SU-DHL-6 (cell line): ENCODE data around the gene HYCC2.
"Not testable (repeated sequence)": the region's sequence is repeated elsewhere in the genome, so short reads cannot be mapped to it uniquely, and the experiment has no call there.

Experiments used
- H2AFZ ChIP-seq: fragments of 200-600 bp; sonication (generic); 2 replicates; pipeline ENCODE4 v1.6.1; 2014; ENCODE audit warnings: low read depth, mild to moderate bottlenecking, moderate library complexity, mixed read lengths, antibody characterized with exemption, low read length; ENCODE audit not compliant: severe bottlenecking
- H3F3A ChIP-seq: fragments of 200-600 bp; shearing (Covaris generic); 2 replicates; pipeline ENCODE4 v1.6.0; 2016; ENCODE audit warnings: antibody characterized with exemption, mild to moderate bottlenecking; ENCODE audit not compliant: insufficient read depth
- H3K27ac ChIP-seq: fragments of 200-600 bp; sonication (generic); 2 replicates; pipeline ENCODE4 v1.5.1; 2016; ENCODE audit warnings: low read depth, mild to moderate bottlenecking, low read length, moderate library complexity, mixed read lengths
- H3K27me3 ChIP-seq: fragments of 200-600 bp; sonication (generic), shearing (Covaris generic); 2 replicates; pipeline ENCODE4 v1.6.0; 2014; ENCODE audit warnings: mild to moderate bottlenecking, low read length
- H3K36me3 ChIP-seq: fragments of 200-600 bp; sonication (generic); 2 replicates; pipeline ENCODE4 v1.6.1; 2014; ENCODE audit warnings: mild to moderate bottlenecking, low read length, mixed read lengths
- H3K4me2 ChIP-seq: fragments of 300-600, 200-600 bp; shearing (Covaris generic), sonication (generic); 2 replicates; pipeline ENCODE4 v1.6.0; 2014; ENCODE audit warnings: low read length, low read depth, mild to moderate bottlenecking; ENCODE audit not compliant: poor library complexity, severe bottlenecking
- H3K4me3 ChIP-seq: fragments of 200-600 bp; sonication (generic); 2 replicates; pipeline ENCODE4 v1.5.1; 2014; ENCODE audit warnings: antibody characterized with exemption, low read length, mild to moderate bottlenecking, mixed read lengths; ENCODE audit not compliant: insufficient read depth, poor library complexity, severe bottlenecking
- H3K79me2 ChIP-seq: fragments of 200-600 bp; sonication (generic); 2 replicates; pipeline ENCODE4 v1.6.1; 2014; ENCODE audit warnings: mild to moderate bottlenecking, low read length, moderate library complexity; ENCODE audit not compliant: insufficient read depth
- H3K9ac ChIP-seq: fragments of 200-600 bp; sonication (generic); 2 replicates; pipeline ENCODE4 v1.7.0; 2014; ENCODE audit warnings: mild to moderate bottlenecking, low read length
- H3K9me2 ChIP-seq: fragments of 200-600 bp; sonication (generic); replicated peaks from 2 replicates; pipeline ENCODE4 v1.6.1; 2014; ENCODE audit warnings: low read length; ENCODE audit not compliant: insufficient read depth
- H3K9me3 ChIP-seq: fragments of 200-600 bp; sonication (generic); 2 replicates; pipeline ENCODE4 v1.6.1; 2014; ENCODE audit warnings: low read length, mixed read lengths; ENCODE audit not compliant: insufficient read depth
- H4K20me1 ChIP-seq: fragments of 200-600 bp; sonication (generic); 2 replicates; pipeline ENCODE4 v1.6.1; 2014; ENCODE audit warnings: low read depth, mild to moderate bottlenecking, antibody characterized with exemption, low read length, moderate library complexity, mixed read lengths
- CTCF ChIP-seq: fragments of 200-600 bp; sonication (generic); IDR thresholded peaks from one replicate; pipeline ENCODE4 v1.5.1; 2017; ENCODE audit warnings: antibody characterized with exemption, mild to moderate bottlenecking, low read length, moderate library complexity; ENCODE audit not compliant: insufficient read depth, poor library complexity, severe bottlenecking
- EZH2phosphoT487 ChIP-seq: fragments of 200-600 bp; sonication (generic), shearing (Covaris generic); conservative IDR thresholded peaks from 2 replicates; pipeline ENCODE4 v1.6.1; 2018; ENCODE audit warnings: mild to moderate bottlenecking, antibody characterized with exemption, low read length, moderate library complexity, mixed read lengths

HYCC2 gene

GRCh38 chr2:201071479-201072200 lies at the start of gene HYCC2, which contains the start of gene NDUFB3:
TSS of gene HYCC2 (minus strand) at chr2:201071671. CDS start at chr2:201024009, 47,662 bp downstream.
TSS of gene NDUFB3 (plus strand) at chr2:201072001. CDS start at chr2:201078883, 6,882 bp downstream.
- no peaks in the 10 kb centered on the region for H3K9me2 ChIP-seq
- no peaks in the 10 kb centered on the region for H3K27me3 ChIP-seq
- H2AFZ ChIP-seq, result peak within 1 kb of the TSS; percentile 81
- TF ChIP-seq EZH2phosphoT487, result no peak
- no peak for TF ChIP-seq CTCF
- peak within 1 kb of the TSS; percentile 100 for H3K4me2 ChIP-seq
- peaks cover 75% of the 10 kb centered on the region for H3K79me2 ChIP-seq
- 0 out of 2 replicates have a peak, but pooled peaks cover 5% of the 10 kb centered on the region for H3K36me3 ChIP-seq
- H3F3A ChIP-seq, result peaks cover 4% of the 10 kb centered on the region; the same call in 1 of the 2 replicates
- peak within 1 kb of the TSS; percentile 72 for H3K27ac ChIP-seq
- peak within 1 kb of the TSS; percentile 69 for H3K9ac ChIP-seq
- no peaks in the 10 kb centered on the region for H4K20me1 ChIP-seq
- H3K9me3 ChIP-seq, result no peaks in the 10 kb centered on the region
- H3K4me3 ChIP-seq, result peak within 1 kb of the TSS; percentile 86

DNA sequence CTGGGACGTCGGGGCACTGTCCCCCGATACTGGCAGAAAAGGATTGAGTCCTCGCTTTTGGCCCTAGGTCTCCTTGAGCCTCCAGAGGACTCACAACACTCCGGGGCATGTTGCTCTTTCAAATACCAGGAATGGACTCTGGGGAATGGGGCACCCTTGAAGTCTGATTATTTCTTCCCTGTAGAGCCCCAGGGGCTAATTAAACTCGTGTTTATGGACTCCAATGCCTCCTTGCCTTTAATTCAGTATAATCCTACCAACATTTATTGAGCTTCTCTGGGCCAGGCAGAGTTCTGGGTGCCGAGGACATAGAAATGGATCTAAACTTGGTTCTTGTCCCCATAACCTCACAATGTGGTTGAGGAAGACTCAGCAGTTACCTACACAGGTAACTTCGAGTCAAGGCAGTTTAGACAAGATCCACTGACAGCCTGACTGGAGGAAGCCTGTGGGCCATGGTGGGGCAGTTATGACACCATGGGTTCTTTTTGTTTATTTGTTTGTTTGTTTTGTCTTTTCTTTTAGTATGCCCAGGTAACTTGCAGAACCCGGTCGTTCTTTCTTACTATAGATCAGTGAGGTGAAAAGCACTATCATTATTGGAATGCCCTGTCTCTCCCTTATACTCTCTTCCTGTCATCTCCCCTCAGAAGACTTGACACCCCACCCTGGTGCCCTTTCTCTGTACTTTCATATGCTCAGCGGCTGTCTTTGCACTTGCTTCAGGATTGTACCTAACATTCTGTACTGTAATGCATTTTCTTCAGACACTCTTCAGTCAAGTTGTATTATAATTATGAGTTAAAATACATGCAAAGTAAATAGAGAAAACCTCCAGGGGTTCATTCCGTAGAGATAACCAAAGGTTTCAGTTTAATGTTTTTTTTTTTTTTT lies 47.7 kb upstream of the HYCC2 start:
- H3K79me2 ChIP-seq, result no peaks in the 10 kb centered on the region
- TF ChIP-seq EZH2phosphoT487 (no peak), CTCF (no peak)
- H2AFZ ChIP-seq, result peak overlapping the region; percentile 59
- no peaks in the 10 kb centered on the region for H3K9me3 ChIP-seq
- H3K27ac ChIP-seq, result no peak overlapping the region
- H3K9me2 ChIP-seq, result no peaks in the 10 kb centered on the region
- peak overlapping the region; percentile 35 for H3K4me3 ChIP-seq
- H3K4me2 ChIP-seq, result peak overlapping the region; percentile 87
- no peaks in the 10 kb centered on the region for H4K20me1 ChIP-seq
- H3K36me3 ChIP-seq, result no peaks in the 10 kb centered on the region
- H3K27me3 ChIP-seq, result no peaks in the 10 kb centered on the region
- peak overlapping the region; percentile 26 for H3K9ac ChIP-seq
- peaks cover 18% of the 10 kb centered on the region for H3F3A ChIP-seq

GRCh38 chr2:201118121-201118960 lies 46.9 kb upstream of the HYCC2 start:
- Histone ChIP-seq H3K79me2 (no peaks in the 10 kb centered on the region), H2AFZ (peak overlapping the region; percentile 59), H4K20me1 (no peaks in the 10 kb centered on the region), H3K4me3 (peak overlapping the region; percentile 35), H3K27ac (no peak overlapping the region), H3K36me3 (no peaks in the 10 kb centered on the region), H3K4me2 (peak overlapping the region; percentile 87), H3K9ac (peak overlapping the region; percentile 26), H3K27me3 (no peaks in the 10 kb centered on the region), H3K9me2 (no peaks in the 10 kb centered on the region), H3K9me3 (no peaks in the 10 kb centered on the region), H3F3A (peaks cover 18% of the 10 kb centered on the region)
- TF ChIP-seq CTCF, result peak; percentile 34
- no peak for TF ChIP-seq EZH2phosphoT487

DNA sequence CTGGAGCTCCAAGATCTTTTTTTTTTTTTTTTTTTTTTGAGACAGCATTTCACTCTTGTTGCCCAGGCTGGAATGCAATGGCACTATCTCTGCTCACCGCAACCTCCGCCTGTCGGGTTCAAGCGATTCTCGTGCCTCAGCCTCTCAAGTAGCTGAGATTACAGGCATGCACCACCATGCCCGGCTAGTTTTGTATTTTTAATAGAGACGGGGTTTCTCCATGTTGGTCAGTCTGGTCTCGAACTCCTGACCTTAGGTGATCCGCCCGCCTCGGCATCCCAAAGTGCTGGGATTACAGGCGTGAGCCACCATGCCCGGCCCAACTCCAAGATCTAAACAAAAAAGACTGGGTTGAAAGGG lies 46.2 kb upstream of the HYCC2 start:
- peaks cover 18% of the 10 kb centered on the region for H3F3A ChIP-seq

More for the DNA sequence above, 46.2 kb upstream of the HYCC2 start:
- not testable (repeated sequence) for H3K36me3 ChIP-seq, H3K4me3 ChIP-seq, H4K20me1 ChIP-seq, H3K27me3 ChIP-seq, H3K27ac ChIP-seq, H3K9me2 ChIP-seq, H3K79me2 ChIP-seq, H3K9me3 ChIP-seq
- peak overlapping the region; percentile 59 for H2AFZ ChIP-seq
- H3K4me2 ChIP-seq, result peak overlapping the region; percentile 87
- H3K9ac ChIP-seq, result peak overlapping the region; percentile 26; the same call in 1 of the 2 replicates
